K562 (cell line): Measurements from ENCODE around the gene MYH6.

Experiments
- CBFB ChIP-seq: sonication (generic); formaldehyde crosslinking; IDR thresholded peaks from 2 replicates; pipeline ENCODE4 v1.4.0; 2020; ENCODE audit warnings: mild to moderate bottlenecking, missing genetic modification reagents
- POLR2A ChIP-seq: fragments of 450-650 bp; conservative IDR thresholded peaks from 2 replicates; pipeline ENCODE4 v1.6.1; 2016
- RFX1 ChIP-seq: fragments of 450-650 bp; IDR thresholded peaks from 2 replicates; pipeline ENCODE4 v1.6.1; 2016; ENCODE audit warnings: mild to moderate bottlenecking, moderate library complexity

GRCh38 chr14:23432102-23432925 lies 24.2 kb upstream of the MYH6 start:
- no peak for TF ChIP-seq RFX1
- no peak for TF ChIP-seq POLR2A
- TF ChIP-seq CBFB, result no peak
